ENCODE results near the gene TACSTD2.

DNA sequence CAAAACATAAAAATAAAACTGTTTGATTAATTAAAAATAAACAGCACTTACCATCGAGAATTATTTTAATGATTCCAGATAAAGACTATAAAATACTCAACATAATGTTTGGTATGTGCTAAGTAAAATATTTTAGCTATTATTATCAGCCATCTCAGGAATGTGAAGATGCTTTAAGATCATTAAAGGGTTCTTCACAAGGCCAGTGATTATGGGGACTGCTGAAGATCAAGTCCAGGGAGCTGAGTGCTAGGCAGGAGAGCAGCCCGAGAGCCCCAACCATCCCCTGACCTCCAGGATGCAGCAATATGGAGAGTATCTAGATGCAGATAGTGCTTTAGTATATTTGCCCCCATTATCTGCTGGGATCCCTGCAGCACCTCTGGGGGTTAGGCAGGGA lies 4.6 kb upstream of the TACSTD2 start:
- TF ChIP-seq CTCF (IDR thresholded peaks at IDR 0.05), result no peak
- TF ChIP-seq POLR2A (IDR thresholded peaks at IDR 0.05), result no peak
